Uterus (tissue), 2 donors: ENCODE measurements around the gene FMNL2.

Source experiments
- CTCF ChIP-seq, 4 experiments: fragments of 200-600 bp in 2 of 4; fragments of 450-650 bp in 2 of 4; sonication (generic) in 2 of 4; IDR thresholded peaks; one replicate each; pipeline ENCODE4 v1.5.1; 2016 to 2019; ENCODE audit warnings: antibody characterized with exemption in 4 of 4, mild to moderate bottlenecking in 2 of 4, moderate library complexity in 1 of 4
- POLR2A ChIP-seq, 2 donors: fragments of 450-650 bp; IDR thresholded peaks; one replicate each; pipeline ENCODE4 v1.6.1; 2016; ENCODE audit warnings: antibody characterized with exemption in 2 of 2, mild to moderate bottlenecking in 1 of 2, moderate library complexity in 1 of 2

GRCh38 chr2:152657043-152657442 is 322.1 kb downstream of the FMNL2 start:
- TF ChIP-seq CTCF (IDR thresholded peaks at IDR 0.05) (no peak), POLR2A (IDR thresholded peaks at IDR 0.05) (no peak)
